ENCODE data around the gene SPEM3. TPM values are rescaled to one million over a fixed set of nuclear protein-coding genes. Genes with fewer than 3 reads are reported as not detected.

The SPEM3 gene
- total RNA-seq, 4 donors from 2014 or later: not detected

DNA sequence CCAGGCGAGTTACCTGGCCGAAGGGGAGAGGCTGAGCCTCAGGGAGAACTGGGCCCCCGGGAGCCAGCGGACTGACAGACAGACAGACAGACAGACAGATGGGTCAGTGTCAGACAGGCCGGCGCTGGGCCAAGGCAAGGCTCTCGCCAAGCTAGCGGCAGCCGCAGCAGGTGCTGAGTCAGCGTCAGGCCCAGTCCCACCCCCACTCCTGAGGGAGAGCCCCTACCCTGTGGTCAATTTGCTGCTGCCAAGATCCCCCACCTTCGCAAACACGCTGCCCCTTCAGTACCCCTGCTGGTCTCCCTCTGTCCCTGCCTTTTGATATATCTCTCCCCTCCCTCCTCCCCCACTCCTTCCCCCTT lies 12.2 kb downstream of the SPEM3 start:
- Histone ChIP-seq H3K36me3 (no peaks in the 10 kb centered on the region), H3K4me1 (peaks cover 42 to 67% of the 10 kb centered on the region in 2 donors), H3K27ac (peak overlapping the region; percentile 44 to 100 (median 88)), H3K4me3 (peak overlapping the region; percentile 55 to 82 (median 62)), H3K27me3 (peaks cover 0 to 4% (median 0%) of the 10 kb centered on the region in 3 donors), H3K9me3 (no peaks in the 10 kb centered on the region)
- in situ Hi-C loops (cut with MboI; ENCODE audit: low sequenced_read_pairs in 4 of 4): loop anchor here in 2 of 4 donors (5.0 to 25.0 kb wide), 2 partner anchors 36 to 121 kb away; partner anchors contain the start of genes SENP3 (in 1 of the 2), TNFSF13 (in 1 of the 2) and ZBTB4 (in 1 of the 2)
- DNase-seq (peak; percentile 59 to 85), ATAC-seq (peak in 1 of 2 donors; percentile 11)
- TF ChIP-seq POLR2A (IDR thresholded peaks at IDR 0.05): peak in 1 of 2 donors; percentile 31
- TF ChIP-seq, protein P1, sequence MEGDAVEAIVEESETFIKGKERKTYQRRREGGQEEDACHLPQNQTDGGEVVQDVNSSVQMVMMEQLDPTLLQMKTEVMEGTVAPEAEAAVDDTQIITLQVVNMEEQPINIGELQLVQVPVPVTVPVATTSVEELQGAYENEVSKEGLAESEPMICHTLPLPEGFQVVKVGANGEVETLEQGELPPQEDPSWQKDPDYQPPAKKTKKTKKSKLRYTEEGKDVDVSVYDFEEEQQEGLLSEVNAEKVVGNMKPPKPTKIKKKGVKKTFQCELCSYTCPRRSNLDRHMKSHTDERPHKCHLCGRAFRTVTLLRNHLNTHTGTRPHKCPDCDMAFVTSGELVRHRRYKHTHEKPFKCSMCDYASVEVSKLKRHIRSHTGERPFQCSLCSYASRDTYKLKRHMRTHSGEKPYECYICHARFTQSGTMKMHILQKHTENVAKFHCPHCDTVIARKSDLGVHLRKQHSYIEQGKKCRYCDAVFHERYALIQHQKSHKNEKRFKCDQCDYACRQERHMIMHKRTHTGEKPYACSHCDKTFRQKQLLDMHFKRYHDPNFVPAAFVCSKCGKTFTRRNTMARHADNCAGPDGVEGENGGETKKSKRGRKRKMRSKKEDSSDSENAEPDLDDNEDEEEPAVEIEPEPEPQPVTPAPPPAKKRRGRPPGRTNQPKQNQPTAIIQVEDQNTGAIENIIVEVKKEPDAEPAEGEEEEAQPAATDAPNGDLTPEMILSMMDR (IDR thresholded peaks at IDR 0.05 in 4 of 5, conservative IDR thresholded peaks at IDR 0.05 in 1 of 5): no peak
- intact Hi-C loops (cut with DNase I; ENCODE audit: low total_unique reads): no loop called here

DNA sequence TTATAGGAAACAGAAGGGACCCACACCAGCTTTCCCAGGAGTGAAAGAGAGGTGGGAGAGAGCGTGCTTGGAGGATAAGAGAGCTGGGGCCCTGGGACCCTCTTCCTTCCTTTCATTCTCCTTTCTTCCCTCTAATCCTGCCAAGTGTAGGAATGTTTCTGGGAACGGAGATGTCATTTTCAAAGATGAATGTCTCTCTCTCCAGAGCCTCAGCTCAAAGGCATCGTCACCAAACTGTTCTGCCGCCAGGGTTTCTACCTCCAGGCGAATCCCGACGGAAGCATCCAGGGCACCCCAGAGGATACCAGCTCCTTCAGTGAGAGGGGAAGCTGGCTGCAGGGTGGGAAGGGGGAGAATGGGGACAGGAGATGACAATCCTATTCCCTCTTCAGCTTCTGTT lies 12.6 kb downstream of the SPEM3 start:
- Histone ChIP-seq H3K4me3 (peak overlapping the region in 1 of 4 donors; percentile 62), H3K9me3 (no peaks in the 10 kb centered on the region), H3K36me3 (no peaks in the 10 kb centered on the region), H3K27me3 (peaks cover 0 to 4% (median 0%) of the 10 kb centered on the region in 3 donors), H3K27ac (peak overlapping the region; percentile 44 to 100 (median 88)), H3K4me1 (peaks cover 38 to 67% of the 10 kb centered on the region in 2 donors)
- DNase-seq (no peak), ATAC-seq (no peak)
- TF ChIP-seq, protein P1 (IDR thresholded peaks at IDR 0.05 in 4 of 5, conservative IDR thresholded peaks at IDR 0.05 in 1 of 5): no peak
- TF ChIP-seq POLR2A (IDR thresholded peaks at IDR 0.05): no peak
- in situ Hi-C loops (cut with MboI; ENCODE audit: low sequenced_read_pairs in 4 of 4) (loop anchor here in 2 of 4 donors (5.0 to 25.0 kb wide), 2 partner anchors 36 to 121 kb away; partner anchors contain the start of genes SENP3 (in 1 of the 2), TNFSF13 (in 1 of the 2) and ZBTB4 (in 1 of the 2)), intact Hi-C loops (cut with DNase I; ENCODE audit: low total_unique reads) (no loop called here)

DNA sequence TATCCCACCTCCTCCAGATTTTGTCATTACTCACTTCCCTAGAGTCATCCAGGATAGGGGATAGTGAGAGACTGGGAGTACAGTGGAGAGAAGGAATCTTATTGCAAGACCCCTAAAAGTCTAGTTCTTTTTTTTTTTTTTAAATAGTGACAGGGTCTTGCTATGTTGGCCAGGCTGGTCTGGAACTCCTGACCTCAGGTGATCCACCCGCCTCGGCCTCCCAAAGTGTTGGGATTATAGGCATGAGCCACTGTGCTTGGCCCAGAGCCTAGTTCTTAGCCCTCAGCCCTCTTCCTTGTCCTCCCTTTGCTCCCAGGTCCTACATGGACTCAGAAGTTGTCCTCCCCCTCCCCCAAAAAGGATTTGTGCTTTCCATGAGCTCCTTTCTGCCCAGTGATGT lies 13.5 kb downstream of the SPEM3 start:
- ATAC-seq (no peak), DNase-seq (no peak)
- H3K4me1 ChIP-seq: peaks cover 32 to 67% of the 10 kb centered on the region in 2 donors
- H3K27ac ChIP-seq: peak overlapping the region in 3 of 4 donors; percentile 97 to 100 (median 98)
- in situ Hi-C loops (cut with MboI; ENCODE audit: low sequenced_read_pairs in 4 of 4) (loop anchor here in 2 of 4 donors (5.0 to 25.0 kb wide), 2 partner anchors 35 to 120 kb away; partner anchors contain the start of genes SENP3 (in 1 of the 2), TNFSF13 (in 1 of the 2) and ZBTB4 (in 1 of the 2)), intact Hi-C loops (cut with DNase I; ENCODE audit: low total_unique reads) (no loop called here)
- H3K27me3 ChIP-seq: peaks cover 0 to 4% (median 0%) of the 10 kb centered on the region in 3 donors
- TF ChIP-seq, protein P1 (IDR thresholded peaks at IDR 0.05 in 4 of 5, conservative IDR thresholded peaks at IDR 0.05 in 1 of 5): no peak
- no peak for TF ChIP-seq POLR2A (IDR thresholded peaks at IDR 0.05)
- no peaks in the 10 kb centered on the region for H3K36me3 ChIP-seq
- no peaks in the 10 kb centered on the region for H3K9me3 ChIP-seq
- H3K4me3 ChIP-seq: no peak overlapping the region

DNA sequence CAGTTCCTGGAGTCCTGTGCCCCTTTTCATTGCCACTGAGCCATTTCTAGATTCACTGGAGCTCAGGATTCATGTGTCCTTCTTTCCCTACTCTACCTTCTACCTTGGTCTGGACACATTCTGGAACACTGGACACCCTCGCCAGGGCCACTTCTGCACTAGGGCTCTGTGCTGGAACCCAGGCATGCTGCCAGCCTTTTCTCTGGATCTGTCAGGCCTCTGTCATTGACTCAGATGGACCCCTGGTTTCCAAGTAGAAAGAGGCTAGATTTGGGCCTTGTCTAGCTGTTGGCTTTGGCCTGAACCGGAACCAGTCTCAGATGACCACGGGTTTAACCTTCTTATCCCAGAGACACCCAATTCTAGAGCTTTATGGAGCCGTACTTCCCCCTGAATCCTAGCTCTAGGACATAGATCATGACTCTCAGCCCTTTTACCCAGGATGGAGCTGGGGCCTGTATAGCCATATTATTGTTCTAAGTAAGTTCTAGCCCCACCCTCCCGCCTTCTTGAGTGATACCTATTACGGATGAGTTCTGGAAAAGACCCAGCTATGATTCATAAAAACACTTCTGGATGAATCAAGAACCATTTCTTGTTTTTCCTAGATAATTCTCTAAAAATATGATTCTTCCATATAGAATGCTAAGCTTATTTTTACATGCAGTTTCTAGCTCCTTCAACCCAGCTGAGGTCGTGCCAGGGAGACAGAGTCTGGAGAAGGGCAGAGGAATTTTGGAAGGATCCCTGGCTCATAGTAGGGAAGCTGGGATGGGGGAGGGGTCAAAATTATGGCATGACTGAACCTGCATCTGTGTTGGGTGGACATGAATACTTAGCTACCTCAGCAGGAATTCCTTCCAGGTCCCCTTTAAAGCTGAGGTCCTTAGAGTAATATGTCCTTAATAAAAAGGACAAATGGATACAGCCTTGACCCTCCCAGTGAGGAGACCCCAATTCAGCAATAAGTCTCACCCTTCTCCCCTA lies 15.1 kb downstream of the SPEM3 start:
- intact Hi-C loops (cut with DNase I; ENCODE audit: low total_unique reads): loop anchor here (2.0 kb wide), 2 partner anchors 33 to 117 kb away; partner anchors contain the start of gene SENP3
- H3K4me3 ChIP-seq: peak overlapping the region in 1 of 4 donors; percentile 69
- peak overlapping the region; percentile 94 to 100 (median 98) for H3K27ac ChIP-seq
- no peak for ATAC-seq
- no peaks in the 10 kb centered on the region for H3K9me3 ChIP-seq
- H3K27me3 ChIP-seq: peaks cover 0 to 4% (median 0%) of the 10 kb centered on the region in 3 donors
- TF ChIP-seq, protein P1 (IDR thresholded peaks at IDR 0.05 in 4 of 5, conservative IDR thresholded peaks at IDR 0.05 in 1 of 5): no peak
- no peak for TF ChIP-seq POLR2A (IDR thresholded peaks at IDR 0.05)
- H3K36me3 ChIP-seq: peaks cover 0 to 13% of the 10 kb centered on the region in 2 donors
- no peak for DNase-seq
- in situ Hi-C loops (cut with MboI; ENCODE audit: low sequenced_read_pairs in 4 of 4): loop anchor here in 2 of 4 donors (5.0 to 25.0 kb wide), 2 partner anchors 34 to 119 kb away; partner anchors contain the start of genes SENP3 (in 1 of the 2), TNFSF13 (in 1 of the 2) and ZBTB4 (in 1 of the 2)
- peaks cover 28 to 53% of the 10 kb centered on the region in 2 donors for H3K4me1 ChIP-seq

All from gastrocnemius medialis (tissue), 4 donors.